NB4 (cell line): ENCODE results near the gene MTX1.

ENCODE experiments used
- MAX ChIP-seq: IDR thresholded peaks from 2 replicates; pipeline ENCODE4 v1.6.1; 2011; ENCODE audit warnings: low read depth, low read length
- MYC ChIP-seq: IDR thresholded peaks from 2 replicates; pipeline ENCODE4 v1.6.1; 2011; ENCODE audit warnings: low read depth, low read length
- POLR2A ChIP-seq: IDR thresholded peaks from 2 replicates; pipeline ENCODE4 v1.6.1; 2011; ENCODE audit warnings: mild to moderate bottlenecking; ENCODE audit not compliant: insufficient read length; ENCODE audit errors: extremely low read depth
- TF ChIP-seq, protein P1 (sequence below): IDR thresholded peaks from one replicate; pipeline ENCODE4 v1.5.1; 2012; ENCODE audit warnings: low read depth, low read length

- TF ChIP-seq POLR2A (no peak), MYC (no peak; the same call in 1 of the 2 replicates), MAX (peak; percentile 33; the same call in 1 of the 2 replicates)
- TF ChIP-seq, protein P1, sequence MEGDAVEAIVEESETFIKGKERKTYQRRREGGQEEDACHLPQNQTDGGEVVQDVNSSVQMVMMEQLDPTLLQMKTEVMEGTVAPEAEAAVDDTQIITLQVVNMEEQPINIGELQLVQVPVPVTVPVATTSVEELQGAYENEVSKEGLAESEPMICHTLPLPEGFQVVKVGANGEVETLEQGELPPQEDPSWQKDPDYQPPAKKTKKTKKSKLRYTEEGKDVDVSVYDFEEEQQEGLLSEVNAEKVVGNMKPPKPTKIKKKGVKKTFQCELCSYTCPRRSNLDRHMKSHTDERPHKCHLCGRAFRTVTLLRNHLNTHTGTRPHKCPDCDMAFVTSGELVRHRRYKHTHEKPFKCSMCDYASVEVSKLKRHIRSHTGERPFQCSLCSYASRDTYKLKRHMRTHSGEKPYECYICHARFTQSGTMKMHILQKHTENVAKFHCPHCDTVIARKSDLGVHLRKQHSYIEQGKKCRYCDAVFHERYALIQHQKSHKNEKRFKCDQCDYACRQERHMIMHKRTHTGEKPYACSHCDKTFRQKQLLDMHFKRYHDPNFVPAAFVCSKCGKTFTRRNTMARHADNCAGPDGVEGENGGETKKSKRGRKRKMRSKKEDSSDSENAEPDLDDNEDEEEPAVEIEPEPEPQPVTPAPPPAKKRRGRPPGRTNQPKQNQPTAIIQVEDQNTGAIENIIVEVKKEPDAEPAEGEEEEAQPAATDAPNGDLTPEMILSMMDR, result peak; percentile 66
Measured at GRCh38 chr1:155226188-155226909, 17.9 kb downstream of the MTX1 start.
